GM19397 (cell line): ENCODE results near the gene SOCS6.
"Not testable (repeated sequence)": the region's sequence is repeated elsewhere in the genome, so short reads cannot be mapped to it uniquely, and the experiment has no call there.

Experiments used
- ATAC-seq: cut with Tn5 transposase; IDR thresholded peaks from one replicate; pipeline ENCODE4 v1.9.1; 2021; ENCODE audit warnings: mild to moderate bottlenecking, moderate library complexity; ENCODE audit not compliant: unreplicated experiment

SOCS6 gene

DNA sequence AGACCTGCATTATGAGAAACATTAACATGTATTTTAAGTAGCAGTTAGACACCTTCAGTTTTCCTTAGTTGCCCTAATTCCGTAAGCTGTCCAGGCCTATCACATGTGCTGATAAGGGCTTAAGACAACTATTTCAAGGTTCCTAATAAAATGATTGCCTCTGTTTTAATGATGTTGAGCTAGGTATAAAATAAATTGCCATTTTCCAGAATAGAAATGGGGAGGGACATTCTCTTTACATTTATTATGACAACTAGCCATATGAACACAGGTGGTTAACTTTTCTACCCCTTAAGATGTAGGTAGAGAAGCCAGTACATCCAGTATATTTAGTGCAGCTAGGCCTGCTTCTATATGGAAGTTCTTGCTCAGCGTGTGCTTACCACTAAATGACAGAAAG, 65.9 kb downstream of the SOCS6 start:
- no peak for ATAC-seq

DNA sequence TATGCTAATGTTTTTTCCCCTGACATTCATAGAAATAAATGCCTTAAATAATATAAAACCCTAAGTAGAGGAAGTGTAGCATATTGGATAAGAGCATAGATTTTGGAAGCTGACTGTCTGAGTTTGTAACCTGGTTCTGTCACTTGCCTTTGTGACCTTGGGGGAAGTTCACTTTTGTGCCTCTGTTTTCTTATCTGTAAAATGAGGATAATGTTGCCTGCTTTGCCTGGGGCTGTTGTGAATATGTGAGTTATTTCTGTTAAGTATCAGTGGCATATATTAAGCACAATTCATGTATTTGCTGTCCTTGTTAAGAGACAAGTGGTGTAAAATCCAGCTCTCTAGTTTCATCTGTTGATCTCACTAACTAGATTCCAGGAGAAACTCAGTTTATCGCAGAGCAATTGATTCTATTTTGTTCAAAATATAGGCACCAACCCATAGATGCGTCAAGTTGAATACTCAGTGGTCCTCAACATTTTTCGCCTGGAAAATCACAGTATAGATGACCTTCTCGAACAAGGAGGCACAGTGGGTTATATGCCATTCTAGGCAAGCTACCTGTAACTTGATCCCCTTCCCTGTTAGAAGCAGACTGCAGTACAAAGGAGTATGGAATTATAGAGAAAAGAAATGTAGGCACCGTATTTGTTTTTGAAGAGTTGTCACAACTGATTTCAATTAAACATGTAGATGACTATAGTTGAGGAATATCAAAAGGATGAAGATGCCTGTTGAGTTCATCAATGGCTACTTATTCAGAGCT, 67.0 kb downstream of the SOCS6 start:
- no peak for ATAC-seq

DNA sequence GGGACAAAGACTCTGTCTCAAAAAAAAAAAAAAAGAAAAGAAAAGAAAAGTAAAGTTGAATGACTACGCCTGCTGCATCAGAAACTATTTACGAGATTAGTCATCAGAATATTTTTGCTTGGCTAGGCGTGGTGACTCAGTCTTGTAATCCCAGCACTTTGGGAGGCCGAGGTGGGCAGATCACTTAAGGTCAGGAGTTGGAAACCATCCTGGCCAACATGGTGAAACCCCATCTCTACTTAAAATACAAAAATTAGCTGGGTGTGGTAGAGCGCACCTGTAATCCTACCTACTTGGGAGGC, 69.2 kb downstream of the SOCS6 start:
- ATAC-seq, result not testable (repeated sequence)

GRCh38 chr18:70359071-70359470, 70.2 kb downstream of the SOCS6 start:
- ATAC-seq, result no peak

- ATAC-seq, result no peak
These were observed 73.4 kb downstream of the SOCS6 start for GRCh38 chr18:70362258-70362657.

DNA sequence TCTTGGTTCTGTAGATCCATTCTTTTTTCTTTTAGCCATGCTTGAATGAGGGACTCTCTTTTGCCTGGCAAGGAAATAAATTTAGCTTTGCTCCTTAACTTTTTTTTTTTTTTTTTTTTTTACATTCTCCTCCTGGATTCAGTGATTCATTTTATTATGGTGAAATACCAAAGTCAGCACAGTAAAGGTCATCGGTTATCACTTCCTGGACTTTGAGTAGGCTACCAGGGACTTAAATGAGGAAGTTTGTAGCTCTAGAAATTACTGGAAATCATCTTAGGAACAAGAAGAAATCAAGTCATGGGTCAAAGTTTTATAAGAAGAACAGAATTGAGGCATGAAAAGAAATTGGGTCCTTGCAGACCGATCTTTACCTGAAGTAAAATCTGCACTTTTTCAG, 75.0 kb downstream of the SOCS6 start:
- ATAC-seq, result no peak

DNA sequence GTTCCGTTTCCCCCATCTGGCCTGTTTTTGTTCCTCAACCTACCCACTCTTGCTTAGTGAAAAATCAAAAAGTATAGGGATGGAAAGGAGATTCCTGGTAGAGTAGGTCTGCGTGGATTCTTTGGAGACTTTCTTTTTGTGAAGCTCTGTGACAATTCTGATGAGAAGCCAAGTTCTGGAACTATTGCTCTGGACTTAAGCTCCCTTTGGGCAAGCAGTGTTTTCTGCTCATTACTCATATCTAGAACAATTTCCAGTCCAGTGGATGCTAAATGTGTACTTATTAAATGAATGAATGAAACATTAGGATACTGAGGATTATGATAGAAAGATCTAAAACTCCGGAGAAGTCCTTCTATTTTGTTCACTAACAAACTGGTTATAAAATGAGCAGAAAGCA, 76.5 kb downstream of the SOCS6 start:
- ATAC-seq, result no peak

GRCh38 chr18:70366174-70366573, 77.3 kb downstream of the SOCS6 start:
- no peak for ATAC-seq

DNA sequence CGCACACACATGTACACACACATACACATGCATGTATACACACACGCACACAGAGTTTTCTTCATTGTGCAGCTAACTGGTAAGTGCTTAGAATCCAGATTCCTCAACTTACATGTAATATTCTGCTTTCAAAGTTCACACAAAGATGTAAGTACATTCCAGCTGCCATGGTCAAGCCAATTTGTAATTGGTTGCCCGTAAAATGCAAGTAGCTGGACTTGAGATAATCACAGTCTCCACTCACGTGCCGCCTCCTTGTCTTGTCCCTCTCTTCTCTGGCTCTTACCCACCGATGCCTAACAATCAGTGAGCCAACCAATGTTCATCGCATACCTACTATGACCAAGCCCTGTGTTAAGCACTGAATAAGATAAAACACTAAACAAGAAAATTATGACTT, 77.8 kb downstream of the SOCS6 start:
- no peak for ATAC-seq

GRCh38 chr18:70367344-70367743, 78.5 kb downstream of the SOCS6 start:
- ATAC-seq, result not testable (repeated sequence)

GRCh38 chr18:70368903-70369302, 80.1 kb downstream of the SOCS6 start:
- ATAC-seq, result no peak

GRCh38 chr18:70370762-70371733, 82.2 kb downstream of the SOCS6 start:
- no peak for ATAC-seq

DNA sequence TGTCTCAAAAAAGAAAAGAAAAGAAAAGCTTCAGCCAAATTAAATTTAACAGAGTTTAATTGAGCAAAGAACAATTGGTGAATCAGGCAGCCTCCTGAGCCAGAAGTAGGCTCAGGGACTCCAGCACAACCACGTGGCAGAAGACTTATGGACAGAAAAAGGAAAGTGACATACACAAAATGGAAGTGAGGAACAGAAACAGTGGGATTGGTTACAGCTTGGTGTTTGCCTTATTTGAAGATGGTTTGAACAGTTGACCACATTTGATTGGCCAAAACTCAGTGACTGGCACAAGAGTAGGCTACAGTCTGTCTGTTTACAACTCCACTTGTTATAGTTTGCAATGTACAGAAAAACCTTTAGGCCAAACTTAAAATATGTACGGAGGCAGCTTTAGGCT, 83.1 kb downstream of the SOCS6 start:
- ATAC-seq, result no peak

- no peak for ATAC-seq
These were observed 83.7 kb downstream of the SOCS6 start for GRCh38 chr18:70372450-70373041.

DNA sequence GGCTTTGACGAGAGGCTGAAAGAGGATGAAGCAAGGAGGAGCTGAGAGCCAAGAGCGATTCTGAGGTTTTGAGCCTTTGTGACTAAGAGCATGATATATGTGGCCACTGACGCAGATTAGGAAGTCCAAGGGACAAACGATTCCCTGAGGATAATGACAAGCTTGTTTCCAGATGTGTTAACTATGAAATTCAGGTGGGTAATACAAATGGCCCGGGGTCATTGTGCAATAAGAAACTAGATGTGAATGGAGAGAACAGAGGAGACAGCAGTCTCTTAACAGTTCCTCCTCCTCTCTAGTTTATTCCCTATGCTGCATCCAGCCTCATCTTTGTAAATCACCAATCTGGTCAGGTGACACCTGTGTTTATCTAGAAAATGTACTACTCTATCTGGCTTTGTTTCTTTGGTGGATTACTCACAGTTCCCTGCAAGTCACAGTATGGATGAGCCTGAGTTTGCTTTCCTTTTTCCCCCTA, 84.2 kb downstream of the SOCS6 start:
- no peak for ATAC-seq

GRCh38 chr18:70374154-70374553, 85.3 kb downstream of the SOCS6 start:
- ATAC-seq, result no peak

GRCh38 chr18:70376137-70376913, 87.5 kb downstream of the SOCS6 start:
- no peak for ATAC-seq

DNA sequence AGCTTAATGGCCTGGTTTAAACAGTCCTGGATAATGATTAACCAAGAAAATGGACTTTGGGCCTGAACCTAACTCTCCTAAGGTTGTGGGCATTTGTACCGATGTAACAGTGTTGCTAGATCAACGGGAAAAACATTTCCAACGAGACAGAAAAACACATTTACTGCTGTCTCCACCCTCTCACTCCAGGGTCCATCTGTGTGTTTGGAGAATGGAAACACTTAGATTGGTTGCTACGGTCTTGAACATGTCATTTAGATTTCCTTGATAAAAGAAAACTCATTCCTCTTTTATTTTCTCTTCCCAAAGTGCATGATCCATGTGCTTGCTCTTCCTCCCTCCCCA, 88.0 kb downstream of the SOCS6 start:
- ATAC-seq, result no peak

- no peak for ATAC-seq
These were observed 88.5 kb downstream of the SOCS6 start for GRCh38 chr18:70377317-70377799.

- ATAC-seq, result no peak
These were observed 89.2 kb downstream of the SOCS6 start for GRCh38 chr18:70377857-70378701.
